GM21367 (cell line): ENCODE data around the gene GJA5.

Experiments used
- ATAC-seq: cut with Tn5 transposase; IDR thresholded peaks from one replicate; pipeline ENCODE4 v1.9.1; 2021; ENCODE audit not compliant: unreplicated experiment

The GJA5 gene

DNA sequence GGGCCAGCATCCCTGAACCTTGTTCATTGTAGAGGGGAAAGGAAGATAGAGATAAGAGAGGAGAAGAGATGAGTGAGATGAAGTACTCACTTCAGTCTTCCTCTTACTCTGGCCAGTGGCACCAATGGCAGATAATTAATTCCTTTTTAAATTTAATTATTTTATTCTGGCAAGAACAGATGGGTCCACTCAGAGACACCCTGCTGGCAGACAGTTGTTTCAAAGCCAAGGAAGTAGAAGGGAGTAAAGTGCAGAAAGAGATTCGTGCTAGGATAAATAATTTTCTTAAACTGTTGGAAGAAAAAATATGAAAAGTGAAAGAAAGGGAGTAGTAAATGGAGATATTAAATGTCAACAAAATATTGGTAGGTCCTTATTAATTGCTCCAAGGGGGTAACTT, 7.7 kb upstream of the GJA5 start:
- ATAC-seq = no peak

DNA sequence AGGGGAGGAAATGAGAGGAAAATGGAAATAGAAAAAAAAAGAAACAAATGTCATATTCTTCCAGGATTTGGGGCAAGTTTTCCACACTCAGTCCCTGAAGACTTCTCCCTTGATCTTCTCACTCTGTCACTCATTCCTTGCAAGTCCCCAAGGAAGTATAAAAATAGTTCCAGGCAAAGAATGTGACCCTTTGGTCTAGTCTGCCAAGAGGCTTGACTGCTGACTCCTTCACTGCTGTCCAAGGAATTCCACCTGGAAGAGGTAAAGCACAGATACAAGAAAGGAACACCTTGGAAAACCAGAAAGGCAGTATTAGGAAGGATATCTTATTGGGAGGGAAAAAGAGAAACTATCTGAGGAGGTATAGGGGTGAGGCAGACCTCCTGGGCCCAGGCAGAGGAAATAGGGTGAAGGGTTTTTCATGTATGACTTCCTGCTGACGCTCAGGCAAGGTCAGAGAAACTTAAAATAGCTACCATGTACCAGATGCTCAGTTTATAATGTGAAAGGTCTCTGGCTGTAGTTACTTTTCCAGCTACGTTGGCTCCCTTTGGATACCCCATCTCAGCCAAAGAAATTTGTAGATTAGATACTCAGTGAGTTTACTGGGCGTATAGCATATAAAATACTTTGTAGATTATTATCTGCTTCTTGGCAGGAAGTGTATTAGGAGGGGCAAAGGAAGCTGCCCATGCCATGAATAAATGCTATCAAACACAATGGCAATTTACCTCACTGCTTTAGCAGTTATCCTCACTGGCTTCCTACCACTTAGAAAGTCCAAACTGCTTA, 2.0 kb upstream of the GJA5 start:
- no peak for ATAC-seq

DNA sequence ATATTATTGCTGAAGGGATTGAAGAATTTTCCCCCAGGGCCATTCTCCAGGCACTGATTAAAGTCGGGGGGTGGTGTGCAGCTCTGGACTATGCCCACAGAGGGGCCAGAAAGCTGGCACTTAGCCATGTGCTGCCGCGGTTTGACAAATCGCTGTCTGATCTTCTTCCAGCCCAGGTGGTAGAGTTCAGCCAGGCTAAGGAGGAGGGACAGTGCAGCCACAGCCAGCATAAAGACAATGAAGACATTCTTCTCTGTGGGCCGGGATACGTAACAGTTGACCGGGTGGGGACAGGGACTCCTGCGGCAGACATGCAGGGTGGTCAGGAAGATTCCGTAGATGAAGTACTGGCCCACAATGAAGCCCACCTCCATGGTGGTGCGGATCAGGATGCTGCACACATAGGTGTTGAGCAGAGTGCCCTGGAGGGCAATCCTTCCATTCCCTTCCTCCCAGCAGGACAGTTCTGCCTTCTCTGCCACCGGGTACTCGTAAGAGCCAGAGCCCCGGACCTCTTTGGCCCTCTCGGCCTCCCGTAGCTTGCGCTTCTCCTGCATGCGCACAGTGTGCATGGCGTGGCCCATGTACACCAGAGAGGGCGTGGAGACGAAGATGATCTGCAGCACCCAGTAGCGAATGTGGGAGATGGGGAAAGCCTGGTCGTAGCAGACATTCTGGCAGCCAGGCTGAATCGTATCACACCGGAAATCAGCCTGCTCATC, 1.9 kb downstream of the GJA5 start:
- no peak for ATAC-seq

DNA sequence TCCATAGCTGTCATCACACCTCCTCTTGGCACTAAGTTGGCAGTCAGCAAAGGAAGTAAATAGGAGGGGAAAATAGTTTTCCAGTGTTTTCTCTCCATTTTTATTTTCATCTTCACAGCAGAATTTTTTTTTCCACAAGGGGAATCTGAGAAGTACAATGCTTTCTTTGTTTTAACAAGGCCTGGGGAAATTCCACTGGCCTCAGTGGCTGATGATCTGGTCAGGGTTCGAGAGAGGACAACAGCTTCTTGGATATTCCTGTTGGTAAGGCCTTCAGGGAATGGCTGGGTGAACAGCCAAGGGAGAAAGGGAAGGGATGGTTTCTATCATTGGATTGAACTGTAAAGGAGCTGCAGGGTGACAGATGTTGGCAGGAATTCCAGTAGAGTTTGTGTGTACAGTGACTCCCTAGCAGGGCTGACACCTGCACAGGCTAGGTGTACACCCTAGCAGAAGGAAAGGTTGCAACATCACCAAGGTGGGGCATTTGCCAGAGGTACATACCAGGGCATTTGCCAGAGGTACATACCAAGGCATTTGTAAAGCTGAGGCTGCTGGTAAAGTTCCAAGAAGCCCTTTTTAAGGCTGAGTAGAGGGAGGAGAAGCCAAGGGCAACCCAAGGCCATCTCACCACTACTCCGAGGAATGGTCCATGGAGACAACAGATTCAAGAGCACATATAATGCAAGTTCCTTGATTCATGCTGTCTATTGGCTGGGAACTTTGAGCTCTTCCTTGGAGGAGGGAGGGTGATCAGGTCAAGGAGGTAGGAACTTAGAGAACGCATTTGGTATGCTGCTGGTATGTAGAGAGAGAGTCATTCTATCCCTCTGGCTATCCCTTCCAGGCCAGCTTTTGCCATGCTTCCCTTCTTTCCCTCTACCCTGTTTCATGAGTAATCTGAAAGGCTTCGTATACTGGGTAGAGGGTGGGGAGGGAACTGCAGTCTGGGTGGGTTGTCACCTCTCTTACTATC, 3.1 kb downstream of the GJA5 start:
- no peak for ATAC-seq

DNA sequence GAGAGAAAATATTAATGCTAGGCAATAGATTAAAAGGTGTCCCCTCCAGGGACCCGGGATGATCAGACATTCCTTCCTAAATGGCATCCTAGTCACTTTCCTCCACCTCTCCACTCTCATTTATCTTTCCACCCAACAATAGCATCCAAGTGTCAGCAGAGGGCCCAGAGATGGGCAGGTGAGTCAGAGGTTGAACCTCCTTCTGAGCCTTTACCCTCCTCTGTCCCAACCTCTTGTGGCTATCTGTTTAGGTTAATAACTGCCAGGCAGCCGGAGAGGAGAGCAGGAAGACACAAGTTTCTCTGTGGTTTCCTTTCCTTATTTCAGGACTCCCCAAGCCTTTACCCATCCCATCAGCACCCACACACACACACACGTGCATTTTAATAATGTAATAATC, 4.1 kb downstream of the GJA5 start:
- ATAC-seq = no peak

DNA sequence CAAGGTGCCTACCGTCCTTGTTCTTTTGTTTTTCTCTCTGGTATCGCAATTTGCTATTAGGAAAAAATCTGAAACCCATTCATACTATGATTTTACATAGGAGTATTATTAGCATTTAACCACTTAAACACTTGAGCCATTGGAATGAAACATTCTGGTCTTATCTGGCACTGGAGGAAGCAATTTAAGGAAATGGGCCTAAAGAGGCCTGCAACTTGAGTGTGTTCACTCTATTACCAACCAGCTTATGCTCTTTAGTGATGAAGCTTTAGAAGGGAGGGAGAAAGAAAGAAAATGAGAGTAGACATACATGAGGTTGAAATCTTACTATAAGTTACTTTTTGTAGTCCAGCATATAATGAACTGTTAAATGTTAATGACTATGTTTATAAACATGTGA, 5.7 kb downstream of the GJA5 start:
- no peak for ATAC-seq

DNA sequence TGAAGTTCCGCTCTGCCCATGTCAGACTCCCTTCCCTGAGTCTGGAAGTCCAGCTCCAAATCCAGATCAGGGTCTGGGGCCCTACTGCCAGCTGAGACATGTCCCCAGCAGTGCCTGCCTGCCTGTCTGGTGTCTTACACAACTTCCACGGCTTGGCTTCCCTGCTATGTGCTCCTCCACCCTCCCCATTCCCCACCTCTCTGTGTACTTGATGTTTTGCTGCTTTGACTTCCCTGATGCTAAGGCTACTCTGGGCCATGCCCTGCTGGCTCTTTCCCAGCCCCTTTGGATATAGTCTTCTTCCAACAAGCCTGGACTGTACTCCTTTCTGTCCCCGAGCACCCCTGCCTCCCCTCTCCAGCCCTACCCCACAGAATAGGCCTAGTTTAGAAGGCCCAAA, 7.3 kb downstream of the GJA5 start:
- ATAC-seq = no peak

DNA sequence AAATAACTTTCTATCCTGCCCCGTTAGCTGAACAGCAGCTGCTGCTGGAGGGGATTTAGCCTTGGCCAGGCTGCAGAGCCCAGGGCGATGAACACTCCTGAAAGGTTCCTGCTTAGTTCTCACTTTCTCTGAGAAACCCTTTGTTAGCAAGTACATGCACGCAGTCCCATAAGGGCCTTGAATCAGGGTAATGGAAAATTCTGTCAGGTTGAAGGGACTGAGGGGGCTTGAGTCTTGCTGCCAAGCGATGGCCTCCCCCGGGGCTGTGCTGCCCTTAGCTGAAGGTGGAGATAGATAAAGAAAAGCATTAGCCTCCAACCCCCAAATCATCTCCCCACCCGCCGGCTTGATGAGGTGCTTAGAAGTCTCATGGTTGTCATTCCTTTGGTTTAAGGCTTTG, 7.9 kb downstream of the GJA5 start:
- ATAC-seq = no peak

DNA sequence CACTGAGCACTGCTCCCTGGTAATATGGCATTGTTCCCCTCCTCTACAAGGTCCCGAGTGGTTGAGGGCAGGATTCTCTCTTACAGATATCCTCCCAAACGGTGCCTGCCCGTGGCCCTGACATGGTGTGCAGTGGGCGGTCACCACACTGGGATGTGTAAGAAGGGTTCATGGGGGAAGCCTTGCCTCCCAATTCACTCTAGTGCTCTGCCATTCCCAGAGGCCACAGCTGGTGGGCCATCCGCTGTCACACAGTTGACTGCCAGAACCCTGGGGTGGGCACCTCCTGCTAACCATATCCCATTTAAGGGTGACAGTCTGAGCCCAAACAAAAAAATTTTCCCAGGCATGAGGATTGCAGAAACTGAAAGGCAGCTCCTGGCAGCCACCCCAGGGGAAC, 9.1 kb downstream of the GJA5 start:
- no peak for ATAC-seq

DNA sequence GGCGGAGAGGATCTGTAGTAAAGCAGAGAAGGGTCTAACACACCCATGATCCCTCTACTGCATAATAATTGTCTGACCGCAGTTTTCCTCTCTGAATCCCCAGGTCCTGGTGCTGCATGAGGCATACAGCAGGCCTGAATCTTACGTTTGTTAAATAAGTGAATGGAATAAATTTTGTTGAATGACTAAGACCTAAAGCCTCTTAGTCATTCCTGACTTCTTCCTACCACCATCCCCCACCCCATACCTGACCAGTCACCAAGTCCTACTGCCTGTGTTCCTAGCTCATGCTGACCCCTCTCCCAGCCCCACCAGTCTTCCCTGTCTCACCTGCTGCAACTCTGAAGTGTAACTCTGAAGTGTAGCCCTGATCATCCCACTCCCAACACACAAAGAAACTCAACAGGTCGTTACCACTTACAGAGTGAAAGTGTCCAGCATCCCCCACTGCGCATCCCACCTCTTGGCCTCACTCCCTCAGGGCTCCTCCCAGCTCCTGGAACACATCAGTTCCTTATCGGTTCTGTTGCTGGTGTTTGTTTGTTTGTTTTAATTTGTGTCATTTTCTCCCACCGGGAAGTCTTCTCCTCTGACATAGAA, 9.7 kb downstream of the GJA5 start:
- no peak for ATAC-seq

DNA sequence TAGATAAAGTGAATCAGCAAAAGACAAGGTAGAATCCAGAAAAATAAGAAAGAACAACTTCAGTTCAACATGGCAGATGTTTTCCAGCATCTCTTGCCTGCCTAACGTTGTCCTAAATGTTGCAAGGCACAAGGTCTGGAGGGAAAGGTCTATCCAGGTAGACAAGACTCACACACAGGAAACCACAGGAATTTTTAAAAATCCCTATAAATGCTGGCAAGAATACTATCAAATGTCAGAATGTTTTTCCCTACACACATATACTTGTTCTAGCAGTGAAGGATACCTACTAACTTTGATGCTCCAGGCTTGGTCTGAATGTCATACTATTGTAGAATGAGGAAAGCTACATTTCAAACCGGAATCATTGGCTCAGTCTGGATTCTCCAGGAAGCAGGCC, 10.6 kb downstream of the GJA5 start:
- ATAC-seq = no peak

DNA sequence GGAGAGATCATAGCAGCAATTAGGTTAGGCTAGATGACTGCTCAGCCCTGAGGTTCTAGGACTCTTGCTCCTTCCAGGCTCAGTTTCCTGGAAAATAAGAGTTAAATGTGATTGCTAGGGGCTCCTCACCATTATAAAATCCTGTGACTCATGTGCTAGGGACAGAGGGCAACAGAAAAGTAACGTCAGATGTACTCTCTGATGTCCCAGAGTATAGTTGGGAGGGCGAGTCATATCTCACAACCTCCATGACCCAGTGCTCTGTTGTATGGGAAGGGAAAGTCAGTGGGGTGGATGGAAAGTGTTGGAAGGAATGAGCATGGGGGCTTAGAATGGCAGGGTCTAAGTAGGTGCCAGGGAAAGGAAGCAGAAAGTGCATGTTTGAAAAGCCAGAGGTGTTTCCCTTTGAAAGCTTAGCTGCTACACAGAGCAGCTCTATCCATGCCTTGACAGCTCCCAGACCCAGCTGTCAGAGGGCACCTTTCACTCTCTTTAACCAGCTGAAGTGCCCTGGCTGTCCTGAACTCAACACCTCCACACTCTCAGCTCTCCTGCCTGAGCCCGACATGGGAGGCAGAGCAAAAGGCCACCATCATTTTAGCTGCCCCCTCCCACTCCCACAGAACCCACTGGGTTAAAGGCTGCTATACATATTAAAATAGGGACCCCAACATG, 11.6 kb downstream of the GJA5 start:
- no peak for ATAC-seq

DNA sequence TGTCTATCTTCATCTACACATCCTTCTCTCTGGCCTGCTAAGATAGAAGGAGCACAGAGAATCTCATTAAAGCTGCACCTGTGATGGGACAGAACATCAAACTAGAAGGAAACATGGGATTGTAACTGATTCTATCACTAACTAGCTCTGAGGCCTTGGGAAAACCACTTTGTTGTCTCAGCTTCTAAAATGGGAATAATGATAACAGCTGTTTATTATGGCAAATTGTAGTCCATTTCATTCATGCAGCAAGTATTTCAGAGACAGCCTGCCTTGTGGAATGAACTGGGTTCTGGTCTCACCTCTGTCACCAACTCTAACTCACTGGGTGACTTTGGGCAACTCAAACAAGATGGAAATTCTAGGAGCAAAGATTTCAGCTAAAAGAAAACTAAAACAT, 12.4 kb downstream of the GJA5 start:
- no peak for ATAC-seq

DNA sequence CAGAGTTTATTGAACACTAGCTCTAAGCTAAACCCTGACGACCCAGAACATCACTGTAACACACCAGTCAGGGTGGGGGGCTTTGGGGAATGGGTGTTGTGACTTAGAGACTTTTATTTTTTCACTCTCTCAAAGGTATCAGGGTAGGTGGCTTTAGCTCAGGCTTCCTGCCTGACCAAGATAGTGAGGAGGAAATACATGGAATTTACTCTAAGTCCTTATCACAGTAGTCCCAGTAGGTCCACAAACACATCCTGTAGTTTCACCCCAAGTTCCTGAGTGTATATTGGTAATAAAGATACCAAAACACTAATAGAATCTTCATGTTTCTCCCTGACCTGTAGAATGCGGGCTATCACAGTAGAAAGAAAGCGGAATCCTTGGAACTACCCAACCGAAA, 15.1 kb downstream of the GJA5 start:
- ATAC-seq = no peak

DNA sequence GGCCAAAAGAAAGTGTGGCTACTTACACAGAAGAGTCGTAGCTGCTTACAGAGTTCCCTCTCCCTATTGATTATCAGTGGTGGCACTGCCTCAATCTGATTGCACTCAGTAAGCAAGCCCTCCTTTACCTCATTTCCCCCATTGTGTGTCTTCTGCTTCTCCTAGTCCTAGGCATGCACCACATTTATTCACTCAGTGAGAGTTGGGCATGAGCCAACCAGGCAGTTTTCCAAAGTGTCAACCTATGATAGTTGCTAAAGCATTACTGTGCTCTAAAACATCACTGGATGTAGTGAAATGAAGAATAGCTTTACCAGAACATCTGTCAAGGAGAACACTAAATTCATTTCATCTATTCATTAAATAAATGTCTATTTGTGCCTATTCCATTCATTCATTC, 19.3 kb downstream of the GJA5 start:
- ATAC-seq = no peak

DNA sequence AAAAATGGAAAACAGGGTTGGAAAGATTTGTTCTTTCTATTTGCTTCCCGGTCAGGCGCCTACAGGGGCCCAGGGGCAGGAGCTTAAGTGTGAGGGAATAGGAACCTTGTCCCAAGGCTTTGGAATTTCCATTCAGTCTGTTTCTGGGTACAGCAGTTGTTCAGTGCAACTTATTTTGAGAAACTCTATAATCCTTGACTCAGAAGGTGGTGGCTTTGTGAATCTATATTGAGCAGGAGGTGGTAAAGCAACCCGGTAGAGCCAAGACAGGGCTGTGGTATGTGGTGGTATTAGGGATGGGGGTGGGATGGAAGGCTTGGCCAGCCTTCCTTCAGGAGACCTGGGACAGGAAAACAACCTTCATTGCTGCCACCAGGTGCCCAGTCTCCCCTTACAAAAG, 20.0 kb downstream of the GJA5 start:
- ATAC-seq = no peak

DNA sequence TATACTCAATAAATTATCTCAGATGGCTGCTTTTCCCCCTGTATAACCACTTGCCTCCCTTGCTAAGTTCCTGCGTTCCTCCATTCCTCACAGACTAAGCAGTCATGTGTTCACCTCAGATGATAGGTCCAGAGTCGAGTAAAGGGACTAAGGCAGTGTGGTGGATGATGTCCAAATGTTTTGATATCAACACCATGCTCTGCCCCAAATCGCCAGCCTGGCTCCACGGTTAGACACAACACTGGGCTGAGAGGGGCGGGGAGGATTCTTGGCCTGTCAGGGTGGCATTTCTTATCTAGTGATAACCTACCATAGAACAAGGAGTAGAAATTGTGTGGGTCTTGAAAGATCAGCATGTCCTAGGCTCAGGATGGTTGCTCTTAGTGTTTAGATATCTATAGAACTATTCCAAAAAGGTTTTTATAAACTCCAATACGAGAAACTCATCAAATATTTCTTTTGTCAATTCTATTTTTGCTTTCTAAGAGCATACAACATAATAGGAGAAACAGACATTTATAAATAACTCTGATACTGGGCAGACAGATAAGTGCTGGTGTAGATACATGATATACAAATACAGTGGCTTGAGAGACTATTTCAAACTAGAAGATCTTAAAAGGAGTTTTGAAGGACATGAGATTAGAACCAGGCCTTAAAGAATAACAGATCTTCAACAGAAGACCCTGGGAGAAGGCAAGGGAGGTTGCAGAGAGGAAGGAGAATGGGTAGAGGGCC, 21.5 kb downstream of the GJA5 start:
- no peak for ATAC-seq

DNA sequence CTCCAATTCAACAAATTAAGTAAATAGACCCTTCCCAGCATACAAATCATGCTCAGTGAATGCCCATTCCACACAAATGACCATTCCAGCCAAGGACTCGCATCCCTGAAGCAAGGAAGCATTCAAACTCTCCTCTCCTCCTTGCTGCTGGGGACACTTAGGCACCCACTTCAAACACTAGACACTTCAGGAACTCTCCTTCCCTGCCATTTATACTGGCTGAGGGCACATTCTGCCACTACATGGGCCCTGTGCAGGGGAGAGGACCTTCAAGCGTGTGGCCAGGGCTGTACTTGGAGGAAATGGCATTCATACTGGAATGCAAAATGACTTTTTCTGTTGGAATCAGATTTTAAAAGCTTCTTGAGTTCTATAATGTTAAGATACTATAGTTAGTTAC, 22.3 kb downstream of the GJA5 start:
- ATAC-seq = no peak

DNA sequence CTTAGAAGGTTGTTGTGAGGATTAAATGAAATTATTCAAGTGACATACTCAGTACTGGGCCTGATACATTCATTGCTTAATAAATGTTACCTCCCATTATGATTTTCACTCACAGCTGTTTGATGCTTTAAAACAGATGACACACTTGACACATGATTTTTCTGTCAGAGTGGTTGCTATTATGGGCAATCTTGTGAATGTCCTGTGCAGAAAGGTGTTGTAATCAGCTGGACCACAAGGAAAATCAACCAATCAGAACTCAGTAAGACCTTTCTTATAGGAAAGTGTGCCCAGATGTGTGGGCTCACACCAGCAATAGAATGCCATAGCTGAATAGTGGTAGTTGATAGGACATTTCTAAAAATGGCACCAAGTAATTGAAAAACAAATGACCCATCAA, 23.5 kb downstream of the GJA5 start:
- ATAC-seq = no peak

DNA sequence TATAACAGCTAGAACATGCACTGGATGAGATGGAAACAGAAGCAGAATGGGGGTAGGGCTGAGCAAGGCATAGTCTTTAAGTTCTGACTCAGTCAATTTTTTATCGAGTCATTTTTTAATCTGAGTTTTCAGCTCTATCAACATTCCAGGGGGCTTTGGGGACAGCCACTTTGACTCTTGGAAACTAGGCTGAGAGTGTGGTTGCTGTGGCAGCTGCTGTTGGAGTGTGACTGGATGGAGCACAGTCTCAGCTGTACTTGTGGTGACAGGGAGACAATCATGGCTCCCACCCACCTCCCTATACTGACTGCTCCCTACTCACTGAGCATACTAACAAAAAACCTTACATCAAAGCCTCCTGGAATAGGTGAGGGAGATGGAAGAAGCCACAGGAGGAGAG, 25.0 kb downstream of the GJA5 start:
- ATAC-seq = no peak
